Gastrocnemius medialis (tissue), 4 donors: ENCODE data around the gene COLQ.

Source experiments
- CTCF ChIP-seq, 5 experiments: fragments of 450-650 bp in 3 of 5; fragments of 200-600 bp in 2 of 5; sonication (generic) in 2 of 5; IDR thresholded peaks in 4 of 5; conservative IDR thresholded peaks in 1 of 5; 1 replicate in 4 of 5; 2 replicates in 1 of 5; pipeline ENCODE4 v1.5.1; 2016 to 2019; ENCODE audit warnings: antibody characterized with exemption in 5 of 5, mild to moderate bottlenecking in 3 of 5, moderate library complexity in 3 of 5
- POLR2A ChIP-seq, 2 donors: fragments of 450-650 bp; IDR thresholded peaks; one replicate each; pipeline ENCODE4 v1.6.1; 2017; ENCODE audit warnings: antibody characterized with exemption in 2 of 2, mild to moderate bottlenecking in 2 of 2, moderate library complexity in 2 of 2

- TF ChIP-seq CTCF (IDR thresholded peaks at IDR 0.05 in 4 of 5, conservative IDR thresholded peaks at IDR 0.05 in 1 of 5) (no peak), POLR2A (IDR thresholded peaks at IDR 0.05) (no peak)
Observed at GRCh38 chr3:15453991-15454625, 67.4 kb downstream of the COLQ start.
